HCT116 (cell line): ENCODE data around the gene TSC1. TPM values are rescaled to one million over a fixed set of nuclear protein-coding genes. Genes with fewer than 3 reads are reported as not detected.

Source experiments
- ATAC-seq: fragments of 200-7000 bp; cut with Tn5 transposase; 2 replicates; pipeline ENCODE4 v1.9.1; 2020; ENCODE audit warnings: mild to moderate bottlenecking, moderate library complexity
- BruUV-seq: library from RNA; stranded (reverse); fragments of 400-500 nt; replicated peaks from 2 replicates; lab custom pipeline; 2021; lab: Mats Ljungman, UMichigan
- CTCF ChIA-PET: fragments of 300-600 bp; sonication (Branson Sonifier 250); formaldehyde crosslinking; loops from one replicate; lab custom pipeline; 2021; ENCODE audit warnings: antibody characterized with exemption; lab: Charles Lee
- POLR2A ChIA-PET: fragments of 300-600, 350-600 bp; sonication (Branson Sonifier 250); formaldehyde crosslinking; loops from one replicate; lab custom pipeline; 2021; ENCODE audit warnings: antibody characterized with exemption; lab: Charles Lee
- RAD21 ChIA-PET, 2 experiments: fragments of 300-600 bp; sonication (Branson Sonifier 250); formaldehyde crosslinking; loops; one replicate each; lab custom pipeline; 2023; ENCODE audit warnings: low total read pairs in 2 of 2; ENCODE audit not compliant: uncharacterized antibody in 2 of 2, unreplicated experiment in 2 of 2, low non-redundant PET in 1 of 2; lab: Charles Lee
- DNase-seq: peaks from one replicate; pipeline ENCODE4 v3.0.0-alpha.2; 2010; ENCODE audit warnings: low read depth, low spot score
- H2AFZ ChIP-seq: fragments of 200-600 bp; shearing (Covaris generic), sonication (generic); 2 replicates; pipeline ENCODE4 v1.6.1; 2017; ENCODE audit warnings: low read depth, mixed run types, mixed read lengths, antibody characterized with exemption, low read length; ENCODE audit not compliant: poor library complexity, severe bottlenecking
- H3K27ac ChIP-seq: 2 replicates; pipeline ENCODE4 v1.5.1; 2012; ENCODE audit warnings: low read depth, low read length
- H3K27me3 ChIP-seq: fragments of 200-600 bp; sonication (generic); 2 replicates; pipeline ENCODE4 v1.6.1; 2016; ENCODE audit warnings: mixed run types, low read length, mixed read lengths; ENCODE audit not compliant: insufficient read depth
- H3K36me3 ChIP-seq, 2 experiments: fragments of 200-500 bp in 1 of 2; fragments of 200-600 bp in 1 of 2; sonication (Bioruptor generic) in 1 of 2; sonication (generic) in 1 of 2; 2 replicates each; pipeline versions ENCODE4 v1.5.1 to v1.6.1; 2014 to 2016; ENCODE audit warnings: low read length in 2 of 2, inconsistent platforms in 1 of 2, mixed read lengths in 1 of 2, mixed run types in 1 of 2; ENCODE audit not compliant: insufficient read depth in 2 of 2, control insufficient read depth in 1 of 2
- H3K4me1 ChIP-seq, 2 experiments: fragments of 200-600 bp in 1 of 2; sonication (generic) in 1 of 2; 2 replicates each; pipeline versions ENCODE4 v1.5.1 to v1.6.1; 2012 to 2017; ENCODE audit warnings: low read length in 2 of 2, inconsistent platforms in 1 of 2, mild to moderate bottlenecking in 1 of 2, mixed read lengths in 1 of 2, mixed run types in 1 of 2, moderate library complexity in 1 of 2; ENCODE audit not compliant: insufficient read depth in 2 of 2, control insufficient read depth in 1 of 2
- H3K4me2 ChIP-seq: fragments of 200-600 bp; sonication (generic); 2 replicates; pipeline ENCODE4 v1.6.1; 2017; ENCODE audit warnings: mixed run types, low read length, mixed read lengths
- H3K4me3 ChIP-seq, 2 experiments: fragments of 200-600 bp in 1 of 2; sonication (generic) in 1 of 2; replicated peaks in 1 of 2; 2 replicates each; pipeline ENCODE4 v1.5.1; 2011 to 2016; ENCODE audit warnings: low read length in 2 of 2, control low read depth in 1 of 2, low read depth in 1 of 2, mild to moderate bottlenecking in 1 of 2, mixed read lengths in 1 of 2, mixed run types in 1 of 2
- H3K79me2 ChIP-seq: fragments of 200-600 bp; sonication (generic); 2 replicates; pipeline ENCODE4 v1.6.1; 2017; ENCODE audit warnings: mild to moderate bottlenecking, mixed run types, low read length, moderate library complexity, mixed read lengths; ENCODE audit not compliant: insufficient read depth
- H3K9ac ChIP-seq: fragments of 200-600 bp; sonication (generic); 2 replicates; pipeline ENCODE4 v1.6.1; 2016; ENCODE audit warnings: low read length, mixed read lengths
- H3K9me2 ChIP-seq: fragments of 200-600 bp; sonication (generic), shearing (Covaris generic); 2 replicates; pipeline ENCODE4 v1.6.1; 2017; ENCODE audit warnings: mixed run types, mild to moderate bottlenecking, moderate library complexity; ENCODE audit not compliant: insufficient read depth
- H3K9me3 ChIP-seq, 2 experiments: fragments of 200-500 bp in 1 of 2; fragments of 200-600 bp in 1 of 2; sonication (Bioruptor generic) in 1 of 2; sonication (generic) in 1 of 2; 2 replicates each; pipeline ENCODE4 v1.6.1; 2014 to 2017; ENCODE audit warnings: low read length in 2 of 2, mixed read lengths in 2 of 2, inconsistent platforms in 1 of 2, low read depth in 1 of 2, mild to moderate bottlenecking in 1 of 2, mixed run types in 1 of 2, moderate library complexity in 1 of 2; ENCODE audit not compliant: control insufficient read depth in 1 of 2, insufficient read depth in 1 of 2
- H4K20me1 ChIP-seq: fragments of 200-600 bp; sonication (generic), shearing (Covaris generic); 2 replicates; pipeline ENCODE4 v1.6.1; 2017; ENCODE audit warnings: mixed run types, mild to moderate bottlenecking, moderate library complexity; ENCODE audit not compliant: insufficient read depth
- CBX3 ChIP-seq: IDR thresholded peaks from 2 replicates; pipeline ENCODE4 v1.6.1; 2012; ENCODE audit warnings: low read depth
- EGR1 ChIP-seq: IDR thresholded peaks from 2 replicates; pipeline ENCODE4 v1.6.1; 2012; ENCODE audit warnings: low read depth
- ELF1 ChIP-seq: IDR thresholded peaks from 2 replicates; pipeline ENCODE4 v1.6.1; 2012; ENCODE audit warnings: low read depth, borderline replicate concordance
- EZH2phosphoT487 ChIP-seq: fragments of 200-600 bp; IDR thresholded peaks from 2 replicates; pipeline ENCODE4 v1.6.1; 2018; ENCODE audit warnings: antibody characterized with exemption, borderline replicate concordance
- MAX ChIP-seq: IDR thresholded peaks from 2 replicates; pipeline ENCODE4 v1.6.1; 2012
- RAD21 ChIP-seq: IDR thresholded peaks from 2 replicates; pipeline ENCODE4 v1.6.1; 2012; ENCODE audit warnings: low read depth, mild to moderate bottlenecking
- SRF ChIP-seq: IDR thresholded peaks from 2 replicates; pipeline ENCODE4 v1.6.1; 2012; ENCODE audit warnings: low read depth
- TCF7L2 ChIP-seq: IDR thresholded peaks from 2 replicates; pipeline ENCODE4 v1.7.0; 2011; ENCODE audit warnings: borderline replicate concordance, inconsistent platforms; ENCODE audit not compliant: insufficient read depth, insufficient read length; ENCODE audit errors: extremely low read depth
- ZBTB33 ChIP-seq: IDR thresholded peaks from 2 replicates; pipeline ENCODE4 v1.6.1; 2011; ENCODE audit warnings: mild to moderate bottlenecking, low read length, moderate library complexity; ENCODE audit not compliant: insufficient replicate concordance; ENCODE audit errors: extremely low read depth
- ZNF274 ChIP-seq: fragments of 200-500 bp; sonication (Bioruptor generic); IDR thresholded peaks from 2 replicates; pipeline ENCODE4 v1.6.1; 2014; ENCODE audit warnings: mild to moderate bottlenecking, low read depth, low read length, inconsistent platforms
- intact Hi-C: fragments of 100-400 bp; cut with micrococcal nuclease; formaldehyde crosslinking; loops from 2 replicates; pipeline ENCODE4 v1.10.0; 2022
- total RNA-seq: library from RNA; stranded (reverse); gene quantifications from one replicate; pipeline ENCODE4 v1.2.1, GENCODE V29; 2021; ENCODE audit not compliant: unreplicated experiment

Gene TSC1
- total RNA-seq, 1 experiment from 2014 or later = 34.5 TPM

GRCh38 chr9:132993511-132993939 is 49.1 kb upstream of the TSC1 start:
- no peak overlapping the region for H2AFZ ChIP-seq
- H3K27ac ChIP-seq = no peak overlapping the region
- peaks cover 0 to 5% of the 10 kb centered on the region in 2 experiments; a peak in 2 of 4 replicates for H3K4me1 ChIP-seq
- H3K79me2 ChIP-seq = no peaks in the 10 kb centered on the region
- BruUV-seq = no TSS peak
- H3K4me2 ChIP-seq = no peak overlapping the region
- RAD21 ChIA-PET = no interaction called here
- TF ChIP-seq TCF7L2 (no peak), RAD21 (no peak), EZH2phosphoT487 (no peak), SRF (no peak), CBX3 (no peak), ELF1 (no peak), ZBTB33 (no peak), ZNF274 (no peak), EGR1 (no peak), MAX (no peak)
- CTCF ChIA-PET = no interaction called here
- H3K9ac ChIP-seq = no peak overlapping the region
- no peak overlapping the region for H3K4me3 ChIP-seq
- ATAC-seq (no peak), DNase-seq (no peak)
- no peaks in the 10 kb centered on the region for H3K9me3 ChIP-seq
- POLR2A ChIA-PET = no interaction called here
- H3K9me2 ChIP-seq = no peaks in the 10 kb centered on the region
- no peaks in the 10 kb centered on the region for H3K36me3 ChIP-seq
- intact Hi-C loops = no loop called here
- no peaks in the 10 kb centered on the region for H4K20me1 ChIP-seq
- peaks cover 7% of the 10 kb centered on the region; the same call in 1 of the 2 replicates for H3K27me3 ChIP-seq
